Measurements from ENCODE around the gene DCDC2C. TPM values are rescaled to one million over a fixed set of nuclear protein-coding genes. Genes with fewer than 3 reads are reported as not detected.
"Not testable (repeated sequence)": the region's sequence is repeated elsewhere in the genome, so short reads cannot be mapped to it uniquely, and the experiment has no call there.

The DCDC2C gene
- total RNA-seq, 1 donor from 2014 or later = not detected

DNA sequence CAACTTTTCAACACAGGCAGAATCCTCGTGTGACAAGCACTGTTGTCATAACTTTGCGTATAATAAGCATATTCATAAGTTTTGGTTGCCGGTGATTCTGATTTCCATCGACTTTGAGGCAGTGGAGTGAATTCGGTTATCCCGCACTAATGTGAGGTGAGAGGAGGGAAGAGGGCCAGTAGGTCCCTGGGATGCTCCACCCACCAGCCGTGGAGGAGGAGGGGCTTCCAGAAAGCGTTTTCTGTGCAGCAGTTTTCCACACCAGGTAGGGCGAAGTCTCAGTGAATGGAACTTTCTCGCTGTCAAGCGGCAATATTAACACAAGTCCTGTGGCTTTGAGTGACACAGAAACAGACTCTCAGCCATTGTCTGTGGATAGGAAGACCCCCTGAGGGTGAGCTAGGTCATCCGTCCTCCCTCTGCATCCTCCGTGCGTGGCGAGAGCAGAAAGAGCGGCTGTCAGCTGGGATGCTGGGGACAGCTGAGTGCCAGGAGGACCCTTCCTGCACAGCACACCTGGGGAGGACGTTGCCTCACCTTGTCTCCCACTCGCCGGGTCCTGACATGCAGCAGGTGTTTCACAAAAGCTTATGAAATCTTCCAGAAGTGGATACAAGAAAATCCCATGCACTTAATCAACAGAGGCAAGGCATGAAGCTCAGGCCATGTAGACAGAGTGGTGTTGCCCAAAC, 67.5 kb downstream of the DCDC2C start:
- DNase-seq (ENCODE audit: low read depth, low spot score) = no peak

DNA sequence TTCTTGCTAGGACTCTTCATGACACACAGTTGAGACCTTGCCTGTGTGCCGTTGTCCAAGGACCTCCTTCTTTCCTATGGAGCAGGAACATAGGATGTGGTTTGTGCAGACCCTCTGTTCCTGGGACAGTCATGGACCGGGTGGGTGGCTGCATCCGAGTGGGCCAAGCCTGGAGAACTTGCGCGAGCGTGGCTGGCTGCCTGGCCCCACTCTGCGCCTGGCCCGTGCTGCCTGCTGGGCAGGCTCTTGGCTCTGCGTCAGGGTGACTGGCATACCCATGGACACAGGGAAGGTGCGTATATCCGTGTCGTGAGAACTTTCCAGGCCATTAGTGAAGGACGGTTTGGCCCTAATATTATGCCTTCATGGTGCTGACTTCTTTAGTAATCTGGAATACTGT, 68.2 kb downstream of the DCDC2C start:
- DNase-seq (ENCODE audit: low read depth, low spot score) = no peak

DNA sequence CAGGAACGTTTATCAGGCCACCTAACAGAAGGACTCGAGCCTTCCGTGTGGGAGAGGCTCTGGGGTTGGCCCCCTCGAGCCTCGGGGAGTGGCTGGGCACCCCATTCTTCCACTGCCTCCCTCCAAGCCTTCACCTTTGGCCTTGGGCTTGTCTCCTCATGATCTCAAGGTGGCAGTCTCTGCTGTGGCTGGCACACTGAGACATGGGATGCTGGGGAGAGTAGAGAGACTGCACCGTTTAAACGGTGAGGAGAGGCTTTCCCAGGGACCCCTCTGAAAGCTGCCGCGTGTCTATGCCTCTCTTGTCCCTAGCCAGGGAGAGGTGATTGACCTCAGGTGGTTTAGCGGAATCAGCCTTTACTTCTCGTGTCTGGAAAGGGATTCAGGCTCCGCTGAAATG, 71.0 kb downstream of the DCDC2C start:
- no peak for DNase-seq (ENCODE audit: low read depth, low spot score)

DNA sequence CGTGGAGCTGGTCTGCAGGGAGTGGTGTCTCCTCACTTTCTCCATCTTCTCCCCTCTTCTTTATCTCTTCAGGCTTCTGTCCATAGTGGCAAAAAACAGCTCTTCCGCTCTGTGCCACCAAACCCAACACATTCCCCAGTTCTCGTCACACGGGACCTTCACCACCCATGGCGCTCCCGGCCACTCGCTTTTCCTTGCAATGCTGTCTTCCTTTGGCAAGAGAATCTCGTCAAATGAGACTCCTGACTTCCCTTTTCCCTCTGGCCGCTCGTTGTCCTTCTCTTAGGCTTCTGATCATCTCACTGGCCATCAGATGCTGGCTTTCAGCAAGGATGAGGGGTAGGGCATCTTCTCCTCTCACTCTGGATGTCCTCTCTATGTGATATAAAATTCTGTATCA, 72.9 kb downstream of the DCDC2C start:
- no peak for DNase-seq (ENCODE audit: low read depth, low spot score)

DNA sequence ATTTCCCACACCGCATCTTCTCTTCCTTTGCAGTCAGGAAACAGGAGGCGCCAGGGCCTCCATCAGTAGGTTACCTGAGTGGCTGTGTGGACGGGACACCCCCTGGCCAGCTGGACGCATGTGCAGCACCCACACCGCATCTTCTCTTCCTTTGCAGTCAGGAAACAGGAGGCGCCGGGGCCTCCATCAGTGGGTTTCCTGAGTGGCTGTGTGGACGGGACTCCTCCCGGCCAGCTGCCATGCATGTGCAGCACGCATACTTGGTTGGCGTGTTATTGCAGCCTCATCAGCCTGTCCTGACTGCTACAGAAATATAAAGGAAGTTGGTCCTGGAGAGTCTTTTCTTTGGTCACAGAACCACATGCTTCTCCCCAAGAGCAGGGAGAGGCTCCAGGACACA, 74.6 kb downstream of the DCDC2C start:
- no peak for DNase-seq (ENCODE audit: low read depth, low spot score)

DNA sequence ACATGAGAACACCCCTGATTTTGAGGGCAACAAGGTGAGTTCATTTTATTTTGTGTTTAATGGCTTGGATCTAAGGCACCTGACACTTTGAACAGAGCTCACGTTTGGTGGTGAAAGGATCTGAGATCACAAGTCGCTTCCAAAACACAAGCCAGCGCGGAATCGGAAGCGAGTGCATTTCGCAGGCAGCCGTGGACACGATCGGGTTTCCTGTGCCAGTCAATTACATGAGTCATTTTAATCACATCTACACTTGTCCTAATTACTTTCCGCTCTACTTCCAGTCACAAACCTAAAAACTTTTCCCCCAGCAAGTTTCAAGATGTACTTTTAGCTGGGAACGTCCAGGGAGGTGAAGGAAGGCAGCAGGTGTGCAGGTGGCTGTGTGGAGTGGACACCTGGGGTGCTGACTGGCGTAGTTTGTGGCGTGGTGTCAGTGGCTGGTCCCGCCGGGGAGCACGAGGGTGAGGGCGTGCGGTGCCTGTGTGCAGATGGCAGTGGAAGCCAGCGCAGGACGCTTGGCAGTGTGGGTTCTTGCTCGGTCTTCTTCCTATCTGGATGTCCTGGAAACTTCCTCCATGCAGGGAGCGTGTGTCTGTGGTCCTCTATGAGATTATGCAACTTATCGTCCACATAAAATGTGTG, 75.6 kb downstream of the DCDC2C start:
- DNase-seq (ENCODE audit: low read depth, low spot score) = no peak

DNA sequence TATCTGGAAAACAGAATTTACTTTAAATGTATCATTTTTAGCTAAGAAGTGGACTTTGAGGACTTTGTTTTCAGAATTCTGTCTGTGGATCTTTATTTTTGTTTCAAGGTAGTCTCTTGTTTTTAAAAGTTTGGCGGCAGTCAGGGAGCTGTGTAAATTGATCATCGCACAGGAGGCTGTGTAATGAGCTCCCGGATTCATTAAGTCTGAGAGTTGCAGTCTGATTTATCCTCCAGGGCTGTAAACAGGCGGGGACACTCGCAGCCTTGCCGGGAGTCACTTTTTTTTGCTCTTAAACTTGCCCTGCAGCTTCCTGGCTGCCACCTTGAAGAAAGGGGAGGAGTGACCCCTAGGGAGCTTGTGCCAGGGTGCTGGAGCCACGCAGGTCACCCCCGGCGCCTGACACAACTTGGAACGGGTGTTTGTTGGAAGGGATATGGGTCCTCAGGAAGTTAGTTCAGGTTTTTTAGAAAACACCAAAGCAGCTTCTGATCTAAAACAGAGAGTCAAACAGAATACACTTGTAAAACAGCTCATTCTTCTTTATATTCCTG, 76.2 kb downstream of the DCDC2C start:
- no peak for DNase-seq (ENCODE audit: low read depth, low spot score)

DNA sequence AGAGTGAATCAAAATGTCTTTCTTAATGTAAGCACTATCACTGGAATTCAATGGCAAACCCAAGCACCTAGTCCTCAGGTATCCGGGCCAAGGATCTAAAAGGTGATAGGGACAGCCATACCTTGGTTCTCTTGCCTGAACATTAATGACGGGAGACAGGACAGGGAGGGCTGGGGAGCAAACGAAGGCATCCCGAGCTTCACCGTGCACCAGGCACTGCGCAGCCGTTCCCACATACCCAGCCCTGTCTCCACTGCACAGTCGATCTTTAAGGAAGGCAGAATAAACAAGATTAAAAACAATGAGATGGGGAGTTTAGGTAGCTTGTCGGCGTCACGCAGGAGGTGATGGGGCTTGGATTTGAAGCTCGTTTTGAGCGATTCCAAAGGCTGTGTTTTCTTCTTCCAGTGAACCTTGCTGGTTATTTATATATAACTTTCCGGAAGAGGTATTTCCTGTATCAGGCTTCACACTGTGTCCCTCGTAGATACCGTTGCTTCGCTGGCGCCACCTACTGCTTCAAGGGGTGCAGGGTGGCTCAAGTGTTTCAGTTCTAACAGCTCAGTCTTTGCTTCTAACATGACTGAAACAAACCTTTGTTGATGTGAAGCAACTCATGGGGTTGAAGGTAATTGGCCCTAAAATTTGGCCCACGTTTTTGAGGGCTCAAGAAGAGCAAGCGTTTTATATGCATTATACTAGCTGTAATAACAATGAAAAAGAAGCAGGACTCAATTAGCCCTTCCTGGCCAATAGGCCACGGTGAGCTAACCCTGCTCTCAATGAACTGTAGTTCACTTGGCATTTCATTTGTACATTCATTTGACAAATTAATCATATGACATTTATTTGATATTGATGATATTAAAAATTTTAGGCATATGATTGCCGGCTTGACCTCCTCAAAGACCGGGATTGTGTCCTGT, 77.4 kb downstream of the DCDC2C start:
- peak; percentile 15 for DNase-seq (ENCODE audit: low read depth, low spot score)

DNA sequence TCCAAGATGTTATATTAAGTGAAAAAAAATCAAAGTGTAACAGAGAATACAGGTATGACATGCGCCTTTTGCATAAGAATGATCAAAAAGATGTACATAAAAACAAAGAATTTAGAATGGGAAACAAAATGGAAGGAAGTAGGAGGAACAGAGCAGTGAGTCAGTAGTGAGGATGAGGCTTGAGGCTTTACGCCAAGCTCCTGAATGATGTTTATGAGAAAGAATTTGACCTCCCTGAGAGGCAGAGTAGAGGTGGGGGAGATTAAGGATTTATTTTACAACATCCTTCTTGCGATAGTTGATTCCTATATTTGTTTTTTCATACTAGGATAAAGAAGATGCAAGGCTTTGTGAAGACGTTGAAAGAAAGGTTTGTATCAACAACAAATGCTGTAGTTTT, 81.4 kb downstream of the DCDC2C start:
- no peak for DNase-seq (ENCODE audit: low read depth, low spot score)

DNA sequence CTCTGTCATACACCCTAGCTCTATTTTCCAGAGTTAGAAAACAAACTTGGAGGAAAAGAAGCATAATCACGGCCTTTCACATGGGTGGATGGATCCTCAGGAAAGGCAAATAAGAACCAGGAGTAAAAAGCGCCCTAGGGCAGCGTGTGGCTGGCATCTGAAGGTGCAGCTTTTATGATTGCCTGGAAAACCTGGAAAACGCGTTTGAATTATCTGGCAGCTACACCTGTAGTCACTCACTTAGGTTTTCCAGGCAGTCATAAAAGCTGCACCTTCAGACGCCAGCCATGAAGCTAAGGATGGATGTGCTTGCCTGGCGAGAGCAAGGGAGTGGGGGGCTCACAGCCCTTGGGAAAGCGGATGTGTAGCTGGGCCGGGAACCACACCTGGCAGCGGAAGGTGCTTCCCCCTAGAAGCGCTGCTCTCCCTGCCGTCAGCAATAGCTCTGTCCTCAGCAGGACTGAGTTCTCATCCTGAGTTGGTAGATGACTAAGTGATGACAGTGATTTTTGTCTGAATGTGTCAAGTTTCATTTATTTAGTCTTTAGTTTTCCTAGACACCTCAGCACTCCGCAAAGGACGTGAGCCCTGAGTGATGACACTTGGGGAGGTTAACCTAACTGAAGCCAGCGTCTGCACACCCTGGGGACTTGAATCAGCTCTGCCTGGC, 82.0 kb downstream of the DCDC2C start:
- no peak for DNase-seq (ENCODE audit: low read depth, low spot score)

DNA sequence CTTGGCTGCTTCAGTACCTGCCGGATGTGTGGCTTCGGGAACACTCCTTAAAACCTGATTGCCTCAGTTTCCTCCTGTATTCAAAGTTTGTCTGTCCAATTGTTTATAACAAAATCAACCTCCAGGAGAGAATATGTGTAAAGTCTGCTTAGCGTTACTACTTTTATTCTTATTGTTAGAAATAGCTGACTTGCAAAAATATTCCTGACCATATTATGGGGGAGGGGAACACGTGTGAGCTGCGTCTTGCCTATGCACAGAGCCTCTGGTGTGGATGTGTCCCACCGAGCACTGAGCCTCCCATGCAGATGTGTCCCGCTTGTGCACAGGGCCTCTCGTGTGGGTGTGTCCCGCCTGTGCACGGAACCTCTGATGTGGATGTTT, 82.5 kb downstream of the DCDC2C start:
- DNase-seq (ENCODE audit: low read depth, low spot score) = no peak

DNA sequence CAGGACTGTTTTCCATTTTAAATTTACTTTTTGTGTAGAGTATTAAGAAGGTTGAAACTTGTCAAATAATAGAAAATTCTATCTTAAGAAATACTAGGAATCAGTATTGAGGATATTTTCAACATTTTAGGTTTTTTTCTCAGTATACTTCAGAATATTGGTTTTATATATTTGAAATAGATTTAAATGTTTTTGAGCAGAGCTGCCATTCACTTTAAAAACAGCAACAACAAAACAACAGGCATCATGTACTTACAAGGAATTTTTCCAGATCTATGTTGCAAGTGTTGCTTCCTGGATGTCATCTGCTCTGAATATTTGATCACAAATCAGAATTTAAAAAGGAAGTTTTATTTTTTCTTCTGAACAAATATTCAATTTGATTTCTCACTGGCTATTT, 84.4 kb downstream of the DCDC2C start:
- DNase-seq (ENCODE audit: low read depth, low spot score) = no peak

DNA sequence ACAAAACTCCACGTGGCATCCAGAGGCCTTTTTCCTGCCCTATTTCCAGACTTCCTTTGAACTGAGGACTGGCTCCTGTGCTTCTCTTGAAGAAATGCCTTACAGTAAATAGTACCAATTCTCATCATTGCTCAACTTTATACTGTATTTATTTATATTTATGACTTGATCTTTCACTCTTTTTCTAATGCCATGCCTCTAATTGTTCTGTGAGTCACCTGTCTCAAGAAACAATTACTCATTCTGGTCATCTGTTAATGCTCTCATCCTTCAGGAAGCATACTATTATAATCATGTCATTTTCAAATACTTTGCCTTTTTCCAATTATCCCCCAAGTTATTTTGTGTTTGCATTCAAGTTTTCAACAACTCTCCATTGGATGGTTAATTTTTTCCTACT, 85.9 kb downstream of the DCDC2C start:
- no peak for DNase-seq (ENCODE audit: low read depth, low spot score)

DNA sequence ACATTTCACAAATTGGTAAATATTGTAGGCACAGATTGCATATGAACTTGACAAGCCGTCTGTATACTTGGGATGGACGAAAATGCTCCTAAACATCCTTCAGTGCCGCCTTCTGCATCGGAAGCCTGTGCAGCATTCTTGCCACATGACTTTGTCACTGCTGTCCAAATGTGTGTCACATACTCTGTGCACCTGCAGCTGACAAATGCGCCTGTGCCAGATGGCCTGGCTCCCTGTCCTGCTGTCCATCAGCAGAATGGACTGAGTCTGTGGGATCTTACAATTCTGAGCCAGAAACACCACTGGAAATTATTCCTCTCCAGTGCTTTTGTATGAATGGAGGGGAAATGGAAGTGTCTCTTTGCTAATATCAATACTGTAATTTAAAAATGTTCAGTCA, 89.9 kb downstream of the DCDC2C start:
- DNase-seq (ENCODE audit: low read depth, low spot score) = no peak

DNA sequence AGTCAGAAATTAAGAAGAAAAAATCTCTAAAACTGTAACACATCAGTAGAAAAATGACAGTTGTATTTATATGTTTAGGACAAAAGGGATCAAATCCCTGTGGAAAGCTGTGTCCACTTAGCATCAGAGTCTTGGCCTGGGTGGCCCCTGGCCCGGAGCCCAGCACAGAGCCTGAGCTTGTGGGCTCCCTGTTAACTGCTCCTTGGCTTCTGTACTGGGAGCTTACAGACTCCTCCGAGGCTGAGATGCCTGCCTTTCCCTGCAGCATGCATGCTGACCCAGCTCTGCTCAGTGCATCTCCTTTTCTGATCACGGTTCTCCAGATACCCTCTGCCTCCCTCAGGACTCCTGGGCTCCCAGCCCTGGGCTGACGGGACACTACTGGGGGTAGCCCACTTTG, 98.1 kb downstream of the DCDC2C start:
- DNase-seq (ENCODE audit: low read depth, low spot score) = no peak

DNA sequence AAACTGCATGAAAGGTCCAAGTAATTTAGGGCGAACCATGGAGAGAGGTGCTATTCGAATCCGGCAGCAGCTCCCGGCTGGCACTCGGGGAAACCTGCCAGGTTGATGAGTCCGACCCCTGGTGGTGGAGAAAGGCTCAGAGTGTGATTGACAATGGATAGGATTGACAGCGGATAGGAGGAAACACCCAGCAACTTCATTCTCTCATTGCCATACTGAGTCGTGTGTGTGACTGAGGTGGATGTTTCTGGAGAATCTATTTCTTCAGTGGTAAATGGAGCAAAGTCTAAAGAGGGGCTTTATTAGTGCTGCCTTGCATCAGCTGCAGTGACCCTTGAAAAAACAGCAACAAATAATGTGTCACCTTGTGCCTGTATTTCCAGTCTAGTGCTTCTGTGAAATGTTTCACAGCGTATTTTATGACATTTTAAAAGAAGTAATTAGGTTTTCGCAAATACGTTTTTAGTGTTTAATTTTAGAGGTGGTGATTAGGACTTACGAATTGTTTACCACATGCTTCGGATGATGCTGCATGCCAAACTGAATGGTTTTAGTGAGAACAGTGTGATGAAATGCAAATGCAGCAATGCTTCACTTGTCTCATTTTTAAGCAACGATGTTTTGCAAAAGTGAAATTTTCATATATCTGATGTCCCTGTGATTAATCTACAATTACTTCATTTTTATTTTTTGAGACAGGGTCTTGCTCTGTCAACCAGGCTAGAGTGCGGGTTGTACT, 102.0 kb downstream of the DCDC2C start:
- DNase-seq (ENCODE audit: low read depth, low spot score) = no peak

DNA sequence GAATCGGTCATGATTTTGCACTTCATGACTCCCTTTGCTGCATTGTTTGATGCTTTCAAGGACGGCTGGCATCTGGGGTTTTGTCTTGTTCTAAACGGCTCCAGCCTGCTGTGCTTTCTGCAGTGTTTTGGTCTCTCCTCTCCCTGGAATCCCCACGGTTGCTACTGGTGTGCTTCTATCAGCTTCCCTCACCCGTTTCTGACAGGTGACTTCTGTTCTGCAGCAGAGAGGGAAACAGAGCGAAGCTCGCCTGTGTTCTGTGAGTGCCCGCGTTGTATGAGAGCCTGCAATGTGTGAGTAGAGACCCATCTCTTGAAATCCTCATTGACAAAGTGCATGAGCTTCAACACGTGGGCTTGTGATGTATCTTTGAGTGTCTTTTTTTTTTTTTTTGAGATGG, 102.8 kb downstream of the DCDC2C start:
- DNase-seq (ENCODE audit: low read depth, low spot score) = no peak

DNA sequence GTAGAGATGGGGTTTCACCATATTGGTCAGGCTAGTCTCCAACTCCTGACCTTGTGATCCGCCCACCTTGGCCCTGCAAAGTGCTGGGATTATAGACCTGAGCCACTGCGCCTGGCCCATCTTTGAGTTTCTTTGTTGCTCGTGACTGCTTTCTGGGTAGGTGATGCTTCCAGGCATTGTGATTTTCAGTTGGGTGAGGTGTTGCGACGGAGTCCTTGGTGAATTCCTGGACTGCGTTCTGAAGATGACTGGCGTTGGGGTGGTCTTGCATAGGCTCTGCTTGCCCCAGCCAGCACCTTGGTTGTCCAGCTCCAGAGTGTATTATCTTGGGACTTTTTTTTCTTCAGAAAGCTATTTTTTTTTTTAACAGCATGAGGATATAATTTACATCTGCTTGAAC, 103.4 kb downstream of the DCDC2C start:
- DNase-seq (ENCODE audit: low read depth, low spot score) = no peak

DNA sequence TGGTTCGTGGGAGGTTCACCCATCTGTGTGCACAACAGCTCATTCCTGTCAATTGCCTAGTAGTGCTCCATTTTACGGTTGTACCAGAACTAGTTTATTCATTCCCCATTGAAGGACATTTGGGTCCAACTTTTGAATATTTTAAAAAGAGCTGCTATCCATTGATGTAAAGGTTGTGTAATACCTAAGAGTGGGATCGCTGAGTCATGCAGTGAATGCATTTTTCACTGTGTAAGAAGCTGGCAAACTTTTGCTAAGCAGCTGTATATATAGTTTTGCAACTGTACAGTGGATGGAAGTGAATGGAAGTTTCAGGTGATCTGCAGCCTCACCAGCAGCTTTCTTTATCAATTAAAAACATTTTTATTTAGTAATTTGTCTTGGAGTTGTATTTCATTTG, 104.5 kb downstream of the DCDC2C start:
- DNase-seq (ENCODE audit: low read depth, low spot score) = no peak

DNA sequence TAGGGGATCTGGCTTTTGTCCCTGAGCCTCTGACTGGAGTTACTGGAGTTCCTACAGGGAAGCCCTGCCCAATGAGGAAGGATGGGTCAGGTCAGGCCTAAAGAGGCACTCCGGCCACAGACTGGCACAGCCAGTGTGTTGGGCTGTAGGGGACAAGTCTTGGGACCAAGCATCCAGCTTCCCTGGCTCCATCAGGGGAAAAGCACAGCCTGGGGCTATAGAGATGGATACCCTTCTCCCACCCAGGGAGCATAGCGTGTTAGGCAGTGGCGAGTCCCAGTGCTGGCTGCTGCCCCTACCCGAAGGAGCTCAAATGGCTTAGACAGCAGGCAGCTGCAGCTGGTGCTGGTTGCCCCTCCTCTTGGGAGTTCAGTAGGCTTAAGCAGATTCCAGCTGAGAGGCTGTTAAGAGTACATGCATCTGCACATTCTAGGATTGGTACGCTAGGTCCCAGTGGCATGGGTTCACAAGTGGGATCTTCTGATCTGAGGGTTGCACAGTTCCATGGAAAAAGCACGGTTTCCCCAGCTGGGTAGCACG, 111.4 kb downstream of the DCDC2C start:
- DNase-seq (ENCODE audit: low read depth, low spot score) = no peak

DNA sequence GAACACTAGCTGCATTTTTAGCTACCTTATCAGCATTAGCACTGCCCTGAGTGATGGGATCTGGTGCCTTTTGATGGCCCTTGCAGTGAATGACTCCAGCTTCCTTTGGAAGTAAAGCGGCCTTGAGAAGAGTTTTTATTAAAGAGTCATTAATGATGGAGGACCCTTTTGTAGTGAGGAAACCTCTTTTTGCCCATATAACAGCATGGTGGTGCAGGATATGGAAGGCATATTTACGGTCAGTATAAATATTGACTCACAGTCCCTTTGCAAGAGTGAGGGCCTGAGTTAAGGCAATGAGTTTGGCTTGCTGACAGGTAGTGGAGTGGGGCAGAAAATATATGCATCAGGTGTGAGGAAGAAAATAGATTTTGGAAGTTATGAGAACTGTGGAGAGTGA, 113.8 kb downstream of the DCDC2C start:
- DNase-seq (ENCODE audit: low read depth, low spot score) = not testable (repeated sequence)
